ENCODE measurements around the gene MLLT1. TPM values are rescaled to one million over a fixed set of nuclear protein-coding genes. Genes with fewer than 3 reads are reported as not detected.
A peak's percentile ranks its signal among the peaks of the same experiment; 100 is the strongest.

The MLLT1 gene
- total and polyA plus RNA-seq, 8 donors = 3.1 to 33.8 (median 19.6) TPM

DNA sequence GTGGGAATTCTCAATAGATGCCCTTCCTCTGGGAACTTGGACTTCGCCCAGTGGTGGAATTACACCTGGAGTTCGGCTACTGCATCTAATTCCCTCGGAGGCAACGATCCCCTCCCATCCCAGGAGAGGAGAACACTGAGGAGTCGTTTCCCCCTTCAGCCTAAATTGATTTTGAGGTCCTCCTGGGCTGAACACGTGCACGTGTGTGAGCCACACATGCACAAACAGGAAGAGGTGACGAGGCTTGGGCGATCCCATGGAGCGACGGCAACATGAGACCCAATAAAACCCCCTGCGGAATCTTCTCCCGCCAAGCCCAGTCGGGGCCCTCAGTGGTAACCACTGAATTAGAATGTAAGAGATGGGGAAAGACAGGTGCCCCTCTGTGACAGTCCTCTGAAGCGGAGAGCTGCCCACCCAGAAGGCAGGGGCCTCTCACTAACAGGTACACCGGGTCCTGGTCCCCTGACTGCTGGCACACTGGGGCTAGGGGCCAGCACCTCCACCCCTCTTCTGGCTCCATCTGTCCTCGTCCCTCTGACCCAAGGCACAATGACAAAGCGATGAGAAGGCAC lies 4.5 kb downstream of the MLLT1 start:
- intact Hi-C loops (cut with DNase I; ENCODE audit: low total_unique reads) = no loop called here
- TF ChIP-seq, protein P1, sequence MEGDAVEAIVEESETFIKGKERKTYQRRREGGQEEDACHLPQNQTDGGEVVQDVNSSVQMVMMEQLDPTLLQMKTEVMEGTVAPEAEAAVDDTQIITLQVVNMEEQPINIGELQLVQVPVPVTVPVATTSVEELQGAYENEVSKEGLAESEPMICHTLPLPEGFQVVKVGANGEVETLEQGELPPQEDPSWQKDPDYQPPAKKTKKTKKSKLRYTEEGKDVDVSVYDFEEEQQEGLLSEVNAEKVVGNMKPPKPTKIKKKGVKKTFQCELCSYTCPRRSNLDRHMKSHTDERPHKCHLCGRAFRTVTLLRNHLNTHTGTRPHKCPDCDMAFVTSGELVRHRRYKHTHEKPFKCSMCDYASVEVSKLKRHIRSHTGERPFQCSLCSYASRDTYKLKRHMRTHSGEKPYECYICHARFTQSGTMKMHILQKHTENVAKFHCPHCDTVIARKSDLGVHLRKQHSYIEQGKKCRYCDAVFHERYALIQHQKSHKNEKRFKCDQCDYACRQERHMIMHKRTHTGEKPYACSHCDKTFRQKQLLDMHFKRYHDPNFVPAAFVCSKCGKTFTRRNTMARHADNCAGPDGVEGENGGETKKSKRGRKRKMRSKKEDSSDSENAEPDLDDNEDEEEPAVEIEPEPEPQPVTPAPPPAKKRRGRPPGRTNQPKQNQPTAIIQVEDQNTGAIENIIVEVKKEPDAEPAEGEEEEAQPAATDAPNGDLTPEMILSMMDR (IDR thresholded peaks at IDR 0.05) = no peak
- TF ChIP-seq POLR2A (IDR thresholded peaks at IDR 0.05) (no peak), EP300 (IDR thresholded peaks at IDR 0.05) (no peak), POLR2AphosphoS5 (IDR thresholded peaks at IDR 0.05) (no peak)
- Histone ChIP-seq H3K4me3 (no peak overlapping the region), H3K36me3 (peaks cover 3 to 5% (median 4%) of the 10 kb centered on the region in 4 donors), H3K9me3 (no peaks in the 10 kb centered on the region), H3K4me1 (peaks cover 85 to 92% (median 91%) of the 10 kb centered on the region in 4 donors), H3K27me3 (no peaks in the 10 kb centered on the region), H3K27ac (peak overlapping the region; percentile 9 to 94 (median 91))
- 83 to 89% (median 86%) methylated on average over 18 of the region's 18 CpGs for WGBS, 5 donors
- no peak for DNase-seq

DNA sequence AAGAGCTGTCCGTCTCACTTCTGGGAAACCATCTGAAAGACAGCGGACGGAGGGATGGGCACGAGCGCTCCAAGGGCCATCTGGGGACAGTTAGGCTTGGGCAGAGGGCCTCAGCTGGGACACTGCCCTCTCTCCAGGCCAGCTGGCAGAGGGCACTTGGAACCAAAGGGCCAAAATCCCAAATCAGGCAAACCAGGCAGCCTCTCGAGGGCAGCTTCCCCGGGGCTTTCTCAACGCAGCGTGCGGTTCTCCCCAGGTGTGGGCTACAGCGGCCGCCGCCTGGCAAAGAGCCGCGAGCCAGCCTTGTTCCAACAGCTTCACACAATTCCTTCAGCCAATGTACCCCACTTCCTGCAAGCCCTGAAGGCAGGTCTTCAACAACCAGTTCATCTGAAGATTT lies 5.0 kb downstream of the MLLT1 start:
- WGBS, 5 donors = 85 to 93% (median 91%) methylated on average over 15 of the region's 15 CpGs
- intact Hi-C loops (cut with DNase I; ENCODE audit: low total_unique reads) = no loop called here

DNA sequence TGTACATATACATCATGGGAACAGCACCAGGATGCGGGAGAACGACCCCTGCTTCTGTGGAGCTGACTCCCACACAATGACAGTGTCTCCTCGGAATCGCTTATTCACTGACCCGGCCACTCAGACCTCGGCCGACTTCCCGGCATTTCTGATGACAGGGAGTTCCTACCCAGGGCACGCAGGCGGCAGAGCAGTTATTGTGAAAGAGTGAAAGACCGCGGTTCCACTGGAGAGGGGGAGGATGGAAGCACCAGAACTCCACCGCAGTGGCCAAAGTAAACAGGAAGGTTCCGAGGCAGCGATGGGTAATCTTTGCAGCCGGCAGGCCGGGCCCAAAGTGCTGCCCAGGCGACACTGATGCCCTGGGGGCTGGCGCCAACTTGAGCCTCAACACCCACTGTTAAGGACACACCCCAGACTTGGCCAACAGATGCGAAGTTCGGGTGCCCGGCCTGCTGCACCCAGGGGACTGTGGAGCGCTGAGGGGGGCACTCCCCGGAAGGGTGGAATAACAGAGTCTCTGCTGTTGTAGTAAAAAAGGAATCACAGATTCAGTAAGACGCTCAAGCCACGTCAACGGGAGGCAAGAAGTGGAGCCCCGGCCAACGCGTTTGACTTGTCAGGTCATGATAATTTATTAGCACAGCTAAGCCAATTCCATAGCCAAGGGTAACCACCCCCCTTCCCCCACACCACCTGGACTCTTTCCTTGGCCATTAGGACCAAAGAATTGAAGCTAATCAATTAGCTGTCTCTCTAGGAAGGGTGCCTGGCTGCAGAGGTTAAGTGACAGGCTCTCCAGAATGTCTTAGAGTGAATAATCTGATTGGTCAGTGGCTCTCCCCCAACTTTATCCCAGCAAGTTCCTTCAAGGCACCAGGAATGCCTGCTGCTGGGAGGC lies 5.8 kb downstream of the MLLT1 start:
- no peaks in the 10 kb centered on the region for H3K9me3 ChIP-seq
- 9 to 22% (median 11%) methylated on average over 21 to 30 of the region's 30 CpGs for WGBS, 5 donors
- TF ChIP-seq POLR2AphosphoS5 (IDR thresholded peaks at IDR 0.05) = peak; percentile 74 to 92 (median 75)
- peak; percentile 85 for TF ChIP-seq EP300 (IDR thresholded peaks at IDR 0.05)
- TF ChIP-seq, protein P1 (IDR thresholded peaks at IDR 0.05) = no peak
- intact Hi-C loops (cut with DNase I; ENCODE audit: low total_unique reads) = no loop called here
- H3K4me3 ChIP-seq = peak overlapping the region; percentile 11 to 30 (median 20)
- H3K4me1 ChIP-seq = peaks cover 87 to 100% (median 96%) of the 10 kb centered on the region in 4 donors
- peak overlapping the region; percentile 75 to 94 (median 91) for H3K27ac ChIP-seq
- no peaks in the 10 kb centered on the region for H3K27me3 ChIP-seq
- H3K36me3 ChIP-seq = peaks cover 16 to 18% (median 17%) of the 10 kb centered on the region in 4 donors
- DNase-seq = peak; percentile 77 to 83

More for the DNA sequence above, 5.0 kb downstream of the MLLT1 start:
- peaks cover 86 to 96% (median 95%) of the 10 kb centered on the region in 4 donors for H3K4me1 ChIP-seq
- no peaks in the 10 kb centered on the region for H3K9me3 ChIP-seq
- no peaks in the 10 kb centered on the region for H3K27me3 ChIP-seq
- DNase-seq = no peak
- TF ChIP-seq POLR2A (IDR thresholded peaks at IDR 0.05) = no peak
- peak overlapping the region in 1 of 4 donors; percentile 26 for H3K4me3 ChIP-seq
- peak overlapping the region; percentile 75 to 94 (median 91) for H3K27ac ChIP-seq
- H3K36me3 ChIP-seq = peaks cover 8 to 10% (median 9%) of the 10 kb centered on the region in 4 donors

DNA sequence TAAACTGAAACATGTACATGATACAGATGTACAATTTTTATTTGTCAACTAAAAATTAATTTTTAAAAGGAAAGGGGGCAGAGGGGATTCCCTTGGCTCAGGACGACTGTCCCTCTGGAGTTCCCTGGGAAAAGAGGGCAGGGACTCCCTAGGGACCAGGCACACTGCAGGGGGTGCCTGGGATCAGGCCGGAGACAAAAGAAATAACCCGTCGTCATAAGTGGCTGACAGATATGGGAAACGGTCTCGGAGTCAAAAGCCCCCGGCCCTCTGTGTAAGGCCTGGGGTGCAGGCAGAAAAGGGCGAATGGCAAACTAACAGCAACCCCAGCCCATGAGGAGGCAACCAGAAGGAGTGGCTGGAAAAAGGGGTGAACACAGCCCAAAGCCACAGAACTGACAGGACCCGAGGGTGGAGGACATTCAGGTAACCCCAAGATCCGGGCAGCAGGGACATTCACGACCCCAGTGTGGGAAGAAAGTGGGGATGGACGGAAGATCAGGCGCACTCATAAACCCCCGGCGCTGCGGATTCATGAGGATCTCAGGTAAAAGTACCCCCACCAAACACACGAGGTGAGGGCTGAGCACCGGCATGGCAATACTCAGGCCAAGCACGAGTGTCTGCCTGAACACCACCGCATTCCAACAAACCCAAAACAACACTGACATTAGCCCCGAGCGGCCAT lies 6.7 kb downstream of the MLLT1 start:
- intact Hi-C loops (cut with DNase I; ENCODE audit: low total_unique reads) = no loop called here
- no peak for DNase-seq
- no peak for TF ChIP-seq POLR2A (IDR thresholded peaks at IDR 0.05)
- no peak for TF ChIP-seq EP300 (IDR thresholded peaks at IDR 0.05)
- TF ChIP-seq, protein P1 (IDR thresholded peaks at IDR 0.05) = no peak
- TF ChIP-seq POLR2AphosphoS5 (IDR thresholded peaks at IDR 0.05) = no peak
- no peaks in the 10 kb centered on the region for H3K9me3 ChIP-seq
- no peaks in the 10 kb centered on the region for H3K27me3 ChIP-seq
- H3K4me3 ChIP-seq = peak overlapping the region in 3 of 4 donors; percentile 11 to 26 (median 13)
- peak overlapping the region; percentile 75 to 94 (median 91) for H3K27ac ChIP-seq
- H3K4me1 ChIP-seq = peaks cover 88 to 100% (median 93%) of the 10 kb centered on the region in 4 donors
- 67 to 87% (median 75%) methylated on average over 22 of the region's 22 CpGs for WGBS, 5 donors
- H3K36me3 ChIP-seq = peaks cover 23 to 26% (median 25%) of the 10 kb centered on the region in 4 donors

Measured in stomach (tissue), 9 donors.